Activated naive CD8-positive, alpha-beta T cell treated with anti-CD3 and anti-CD28 coated beads for 36 hours (primary cell): ENCODE results near the gene ENPP3. TPM values are rescaled to one million over a fixed set of nuclear protein-coding genes. Genes with fewer than 3 reads are reported as not detected.

Experiments
- DNase-seq: peaks from one replicate; pipeline ENCODE4 v3.0.0; 2021
- H3K27ac Mint-ChIP-seq: one replicate; pipeline ENCODE4 v1.8.0; 2022; ENCODE audit warnings: mild to moderate bottlenecking, moderate library complexity, mixed read lengths
- H3K27me3 Mint-ChIP-seq: one replicate; pipeline ENCODE4 v1.8.0; 2022; ENCODE audit warnings: mild to moderate bottlenecking, mixed read lengths
- H3K36me3 Mint-ChIP-seq: one replicate; pipeline ENCODE4 v1.8.0; 2021; ENCODE audit warnings: mild to moderate bottlenecking, mixed read lengths
- H3K4me1 Mint-ChIP-seq: one replicate; pipeline ENCODE4 v1.8.0; 2021; ENCODE audit warnings: mixed read lengths
- H3K4me3 Mint-ChIP-seq: one replicate; pipeline ENCODE4 v1.8.0; 2022; ENCODE audit warnings: mild to moderate bottlenecking, moderate library complexity, mixed read lengths
- H3K9me3 Mint-ChIP-seq: one replicate; pipeline ENCODE4 v1.8.0; 2022; ENCODE audit warnings: mixed read lengths
- total RNA-seq, 2 experiments: library from RNA; stranded (reverse); gene quantifications; one replicate each; pipeline ENCODE4 v1.2.3, GENCODE V29; 2021

ENPP3 gene
- total RNA-seq, 2 experiments from 2014 or later, result 0.45 to 0.64 TPM

GRCh38 chr6:131769385-131770141, 132.5 kb downstream of the ENPP3 start:
- no peaks in the 10 kb centered on the region for H3K36me3 Mint-ChIP-seq
- no peaks in the 10 kb centered on the region for H3K4me1 Mint-ChIP-seq
- H3K4me3 Mint-ChIP-seq, result no peak overlapping the region
- H3K9me3 Mint-ChIP-seq, result no peaks in the 10 kb centered on the region
- no peak overlapping the region for H3K27ac Mint-ChIP-seq
- peaks cover 30% of the 10 kb centered on the region for H3K27me3 Mint-ChIP-seq
- DNase-seq, result no peak

- Mint-ChIP-seq H3K27me3 (peaks cover 24% of the 10 kb centered on the region), H3K27ac (no peak overlapping the region), H3K9me3 (no peaks in the 10 kb centered on the region), H3K4me3 (no peak overlapping the region), H3K4me1 (no peaks in the 10 kb centered on the region), H3K36me3 (no peaks in the 10 kb centered on the region)
- no peak for DNase-seq
Observed at GRCh38 chr6:131770776-131771175, 133.7 kb downstream of the ENPP3 start.

- Mint-ChIP-seq H3K27ac (no peak overlapping the region), H3K36me3 (no peaks in the 10 kb centered on the region), H3K4me1 (no peaks in the 10 kb centered on the region), H3K9me3 (no peaks in the 10 kb centered on the region), H3K4me3 (no peak overlapping the region), H3K27me3 (peaks cover 23% of the 10 kb centered on the region)
- DNase-seq, result no peak
Observed at GRCh38 chr6:131773284-131773950, 136.3 kb downstream of the ENPP3 start.

- Mint-ChIP-seq H3K27me3 (peaks cover 16% of the 10 kb centered on the region), H3K27ac (no peak overlapping the region)
- no peak for DNase-seq
Observed at GRCh38 chr6:131775886-131776285, 138.8 kb downstream of the ENPP3 start.

GRCh38 chr6:131776985-131777384, 139.9 kb downstream of the ENPP3 start:
- DNase-seq, result no peak
- Mint-ChIP-seq H3K27ac (no peak overlapping the region), H3K4me3 (no peak overlapping the region), H3K36me3 (no peaks in the 10 kb centered on the region), H3K4me1 (no peaks in the 10 kb centered on the region), H3K9me3 (no peaks in the 10 kb centered on the region), H3K27me3 (peaks cover 16% of the 10 kb centered on the region)

More at GRCh38 chr6:131775886-131776285, 138.8 kb downstream of the ENPP3 start:
- H3K36me3 Mint-ChIP-seq, result no peaks in the 10 kb centered on the region
- no peak overlapping the region for H3K4me3 Mint-ChIP-seq
- no peaks in the 10 kb centered on the region for H3K4me1 Mint-ChIP-seq
- H3K9me3 Mint-ChIP-seq, result no peaks in the 10 kb centered on the region

- H3K27me3 Mint-ChIP-seq, result peaks cover 11% of the 10 kb centered on the region
- H3K4me1 Mint-ChIP-seq, result no peaks in the 10 kb centered on the region
- no peak overlapping the region for H3K4me3 Mint-ChIP-seq
- no peaks in the 10 kb centered on the region for H3K9me3 Mint-ChIP-seq
- no peaks in the 10 kb centered on the region for H3K36me3 Mint-ChIP-seq
- H3K27ac Mint-ChIP-seq, result no peak overlapping the region
- no peak for DNase-seq
Observed at GRCh38 chr6:131778169-131778568, 141.1 kb downstream of the ENPP3 start.

- no peak for DNase-seq
- Mint-ChIP-seq H3K36me3 (no peaks in the 10 kb centered on the region), H3K27me3 (peaks cover 11% of the 10 kb centered on the region), H3K9me3 (no peaks in the 10 kb centered on the region), H3K4me3 (no peak overlapping the region), H3K27ac (no peak overlapping the region), H3K4me1 (no peaks in the 10 kb centered on the region)
Observed at GRCh38 chr6:131779304-131779703, 142.2 kb downstream of the ENPP3 start.

- Mint-ChIP-seq H3K27me3 (peaks cover 13% of the 10 kb centered on the region), H3K36me3 (no peaks in the 10 kb centered on the region), H3K4me1 (no peaks in the 10 kb centered on the region), H3K9me3 (no peaks in the 10 kb centered on the region), H3K27ac (no peak overlapping the region), H3K4me3 (no peak overlapping the region)
- no peak for DNase-seq
Observed at GRCh38 chr6:131780600-131780999, 143.5 kb downstream of the ENPP3 start.

GRCh38 chr6:131781687-131782086, 144.6 kb downstream of the ENPP3 start:
- no peak for DNase-seq
- H3K27me3 Mint-ChIP-seq, result peaks cover 18% of the 10 kb centered on the region
- H3K4me1 Mint-ChIP-seq, result no peaks in the 10 kb centered on the region
- H3K36me3 Mint-ChIP-seq, result no peaks in the 10 kb centered on the region
- no peak overlapping the region for H3K4me3 Mint-ChIP-seq
- H3K27ac Mint-ChIP-seq, result no peak overlapping the region
- H3K9me3 Mint-ChIP-seq, result peaks cover 2% of the 10 kb centered on the region

GRCh38 chr6:131782764-131783163, 145.7 kb downstream of the ENPP3 start:
- no peaks in the 10 kb centered on the region for H3K36me3 Mint-ChIP-seq
- H3K27ac Mint-ChIP-seq, result no peak overlapping the region
- peaks cover 23% of the 10 kb centered on the region for H3K27me3 Mint-ChIP-seq
- H3K4me1 Mint-ChIP-seq, result no peaks in the 10 kb centered on the region
- DNase-seq, result no peak
- peaks cover 2% of the 10 kb centered on the region for H3K9me3 Mint-ChIP-seq
- H3K4me3 Mint-ChIP-seq, result no peak overlapping the region

- Mint-ChIP-seq H3K4me3 (no peak overlapping the region), H3K36me3 (no peaks in the 10 kb centered on the region), H3K4me1 (peaks cover 10% of the 10 kb centered on the region), H3K9me3 (peaks cover 2% of the 10 kb centered on the region), H3K27ac (no peak overlapping the region), H3K27me3 (peaks cover 18% of the 10 kb centered on the region)
- no peak for DNase-seq
Observed at GRCh38 chr6:131784561-131784960, 147.5 kb downstream of the ENPP3 start.

GRCh38 chr6:131787079-131787478, 150.0 kb downstream of the ENPP3 start:
- Mint-ChIP-seq H3K4me3 (no peak overlapping the region), H3K4me1 (peaks cover 13% of the 10 kb centered on the region), H3K27me3 (peaks cover 18% of the 10 kb centered on the region), H3K36me3 (no peaks in the 10 kb centered on the region), H3K27ac (no peak overlapping the region), H3K9me3 (peaks cover 2% of the 10 kb centered on the region)
- DNase-seq, result no peak

- Mint-ChIP-seq H3K27me3 (peaks cover 18% of the 10 kb centered on the region), H3K9me3 (peaks cover 2% of the 10 kb centered on the region), H3K4me1 (peaks cover 15% of the 10 kb centered on the region), H3K27ac (no peak overlapping the region), H3K4me3 (no peak overlapping the region), H3K36me3 (no peaks in the 10 kb centered on the region)
- no peak for DNase-seq
Observed at GRCh38 chr6:131787766-131788712, 150.9 kb downstream of the ENPP3 start.

GRCh38 chr6:131789219-131789618, 152.1 kb downstream of the ENPP3 start:
- H3K4me1 Mint-ChIP-seq, result peaks cover 15% of the 10 kb centered on the region
- H3K4me3 Mint-ChIP-seq, result no peak overlapping the region
- H3K27ac Mint-ChIP-seq, result peak overlapping the region; percentile 20
- no peaks in the 10 kb centered on the region for H3K36me3 Mint-ChIP-seq
- no peak for DNase-seq
- peaks cover 18% of the 10 kb centered on the region for H3K27me3 Mint-ChIP-seq
- H3K9me3 Mint-ChIP-seq, result peaks cover 2% of the 10 kb centered on the region

- H3K27me3 Mint-ChIP-seq, result peaks cover 14% of the 10 kb centered on the region
- peaks cover 15% of the 10 kb centered on the region for H3K4me1 Mint-ChIP-seq
- H3K36me3 Mint-ChIP-seq, result no peaks in the 10 kb centered on the region
- no peak overlapping the region for H3K27ac Mint-ChIP-seq
- no peak for DNase-seq
- no peaks in the 10 kb centered on the region for H3K9me3 Mint-ChIP-seq
- H3K4me3 Mint-ChIP-seq, result no peak overlapping the region
Observed at GRCh38 chr6:131791476-131791875, 154.4 kb downstream of the ENPP3 start.
